Stomach (tissue), 4 donors: ENCODE results near the gene SEMA3D.

Source experiments
- CTCF ChIP-seq, 7 experiments: fragments of 450-650 bp in 4 of 7; fragments of 200-600 bp in 3 of 7; sonication (generic) in 3 of 7; IDR thresholded peaks; one replicate each; pipeline ENCODE4 v1.5.1; 2016 to 2019; ENCODE audit warnings: antibody characterized with exemption in 7 of 7, control low read depth in 2 of 7, mild to moderate bottlenecking in 1 of 7
- EP300 ChIP-seq: sonication (generic); formaldehyde crosslinking; IDR thresholded peaks from one replicate; pipeline ENCODE4 v1.6.1; 2017; ENCODE audit warnings: antibody characterized with exemption
- POLR2A ChIP-seq, 4 donors: fragments of 450-650 bp; IDR thresholded peaks; one replicate each; pipeline ENCODE4 v1.6.1; 2016; ENCODE audit warnings: antibody characterized with exemption in 4 of 4, control low read depth in 2 of 4, mild to moderate bottlenecking in 1 of 4, moderate library complexity in 1 of 4
- POLR2AphosphoS5 ChIP-seq, 3 donors: sonication (generic); formaldehyde crosslinking; IDR thresholded peaks; one replicate each; pipeline ENCODE4 v1.6.1; 2016; ENCODE audit warnings: antibody characterized with exemption in 3 of 3

- TF ChIP-seq POLR2A (IDR thresholded peaks at IDR 0.05) (no peak), CTCF (IDR thresholded peaks at IDR 0.05) (no peak), POLR2AphosphoS5 (IDR thresholded peaks at IDR 0.05) (no peak), EP300 (no peak)
Observed at GRCh38 chr7:85176197-85176596, 10.7 kb downstream of the SEMA3D start.
